HepG2 (cell line): ENCODE data around the gene SEH1L. TPM values are rescaled to one million over a fixed set of nuclear protein-coding genes. Genes with fewer than 3 reads are reported as not detected.

Experiments
- ATF7 ChIP-seq, 2 experiments: fragments of 450-650 bp in 1 of 2; sonication (generic) in 1 of 2; formaldehyde crosslinking in 1 of 2; IDR thresholded peaks; 2 replicates each; pipeline versions ENCODE4 v1.4.0 to v1.6.1; 2016 to 2020; ENCODE audit warnings: antibody characterized with exemption in 1 of 2, mild to moderate bottlenecking in 1 of 2, missing genetic modification reagents in 1 of 2
- E2F1 ChIP-seq: sonication (generic); formaldehyde crosslinking; IDR thresholded peaks from 2 replicates; pipeline ENCODE4 v1.5.0; 2020; ENCODE audit warnings: missing genetic modification reagents
- HES4 ChIP-seq: sonication (generic); formaldehyde crosslinking; IDR thresholded peaks from 2 replicates; pipeline ENCODE4 v1.9.0; 2021; ENCODE audit warnings: mild to moderate bottlenecking, missing genetic modification reagents, borderline replicate concordance
- HMG20B ChIP-seq: conservative IDR thresholded peaks from 2 replicates; pipeline ENCODE4 v1.6.1; 2016; ENCODE audit warnings: missing genetic modification reagents, missing compliant biosample characterization
- KDM5B ChIP-seq: sonication (generic); formaldehyde crosslinking; IDR thresholded peaks from 2 replicates; pipeline ENCODE4 v1.4.0; 2020; ENCODE audit warnings: missing genetic modification reagents, mild to moderate bottlenecking, borderline replicate concordance
- KDM6A ChIP-seq: IDR thresholded peaks from 2 replicates; pipeline ENCODE4 v1.6.1; 2016; ENCODE audit warnings: low read depth
- KLF13 ChIP-seq: sonication (generic); formaldehyde crosslinking; IDR thresholded peaks from 2 replicates; pipeline ENCODE4 v1.4.0; 2020; ENCODE audit warnings: mild to moderate bottlenecking, missing genetic modification reagents
- MYC ChIP-seq: sonication (generic); formaldehyde crosslinking; IDR thresholded peaks from 2 replicates; pipeline ENCODE4 v1.9.0; 2021; ENCODE audit warnings: missing genetic modification reagents, borderline replicate concordance
- NR2F6 ChIP-seq, 2 experiments: IDR thresholded peaks; 2 replicates each; pipeline ENCODE4 v1.6.1; 2016; ENCODE audit warnings: antibody characterized with exemption in 1 of 2, mild to moderate bottlenecking in 1 of 2
- PTBP1 ChIP-seq: fragments of 200-400 bp; formaldehyde crosslinking; IDR thresholded peaks from 2 replicates; pipeline ENCODE4 v1.6.1; 2018; ENCODE audit warnings: low read length, low read depth; ENCODE audit not compliant: poor library complexity, severe bottlenecking
- RAD21 ChIP-seq: fragments of 450-650 bp; formaldehyde crosslinking; IDR thresholded peaks from 2 replicates; pipeline ENCODE4 v1.5.0; 2020; ENCODE audit warnings: mild to moderate bottlenecking
- ZBTB39 ChIP-seq: sonication (generic); formaldehyde crosslinking; IDR thresholded peaks from 2 replicates; pipeline ENCODE4 v1.5.0; 2020; ENCODE audit warnings: missing genetic modification reagents
- ZBTB7A ChIP-seq: sonication (generic); formaldehyde crosslinking; IDR thresholded peaks from 2 replicates; pipeline ENCODE4 v1.8.0; 2022; ENCODE audit warnings: mild to moderate bottlenecking, missing genetic modification reagents
- ZFP36L2 ChIP-seq: sonication (generic); formaldehyde crosslinking; IDR thresholded peaks from 2 replicates; pipeline ENCODE4 v1.4.0; 2020; ENCODE audit warnings: missing genetic modification reagents
- ZKSCAN8 ChIP-seq: IDR thresholded peaks from 2 replicates; pipeline ENCODE4 v1.6.1; 2016; ENCODE audit warnings: borderline replicate concordance, missing genetic modification reagents, missing compliant biosample characterization
- ZMYM2 ChIP-seq: sonication (generic); formaldehyde crosslinking; IDR thresholded peaks from 2 replicates; pipeline ENCODE4 v1.8.0; 2022; ENCODE audit warnings: mild to moderate bottlenecking, missing genetic modification reagents
- ZNF256 ChIP-seq: sonication (generic); formaldehyde crosslinking; conservative IDR thresholded peaks from 2 replicates; pipeline ENCODE4 v1.4.0; 2020; ENCODE audit warnings: missing genetic modification reagents
- ZNF260 ChIP-seq: sonication (generic); formaldehyde crosslinking; IDR thresholded peaks from 2 replicates; pipeline ENCODE4 v1.4.0; 2020; ENCODE audit warnings: missing genetic modification reagents, low read depth, mild to moderate bottlenecking, borderline replicate concordance
- ZNF431 ChIP-seq: sonication (generic); formaldehyde crosslinking; IDR thresholded peaks from 2 replicates; pipeline ENCODE4 v1.9.0; 2022; ENCODE audit warnings: missing genetic modification reagents, low read depth, mild to moderate bottlenecking, borderline replicate concordance
- ZNF501 ChIP-seq: sonication (generic); formaldehyde crosslinking; IDR thresholded peaks from 2 replicates; pipeline ENCODE4 v1.5.1; 2020; ENCODE audit warnings: mild to moderate bottlenecking, moderate library complexity, missing genetic modification reagents
- ZNF589 ChIP-seq: sonication (generic); formaldehyde crosslinking; conservative IDR thresholded peaks from 2 replicates; pipeline ENCODE4 v1.8.0; 2022; ENCODE audit warnings: mild to moderate bottlenecking, moderate library complexity, missing genetic modification reagents
- ZNF703 ChIP-seq: sonication (generic); formaldehyde crosslinking; IDR thresholded peaks from 2 replicates; pipeline ENCODE4 v1.5.1; 2020; ENCODE audit warnings: missing genetic modification reagents, mild to moderate bottlenecking, moderate library complexity, borderline replicate concordance
- ZNF891 ChIP-seq: sonication (generic); formaldehyde crosslinking; IDR thresholded peaks from 2 replicates; pipeline ENCODE4 v1.5.0; 2020; ENCODE audit warnings: mild to moderate bottlenecking, missing genetic modification reagents
- polyA plus RNA-seq, 8 experiments: library from polyadenylated mRNA; depleted of rRNA in 3 of 8; stranded (reverse) in 7 of 8; unstranded in 1 of 8; fragments of >200 nt; fragmentation: Illumina TruSeq in 4 of 8; extraction: Trizol in 4 of 8; gene quantifications; 2 replicates each; pipeline versions ENCODE4 v1.2.1 to v1.2.3, GENCODE V29; 2011 to 2016; ENCODE audit warnings: low read depth in 4 of 8, missing spikeins in 1 of 8, mixed read lengths in 1 of 8; ENCODE audit not compliant: insufficient read depth in 1 of 8
- total RNA-seq, 5 experiments: library from RNA; depleted of rRNA; stranded (reverse); fragments of >200 nt; fragmentation: Illumina TruSeq; extraction: Trizol; gene quantifications; 2 replicates each; pipeline ENCODE4 v1.2.3, GENCODE V29; 2016; ENCODE audit warnings: low read depth in 1 of 5
- TF ChIP-seq, protein P1 (sequence below): sonication (generic); formaldehyde crosslinking; IDR thresholded peaks from 2 replicates; pipeline ENCODE4 v1.5.1; 2020; ENCODE audit warnings: missing genetic modification reagents, mild to moderate bottlenecking, borderline replicate concordance

SEH1L gene
- total and polyA plus RNA-seq, 2 of the 13 experiments (the other 11 are each of a cell fraction or from before 2014, with no cell fraction given) = 59.6 to 63.5 TPM

GRCh38 chr18:12948050-12948804, 416 bp downstream of the SEH1L start (continued):
- TF ChIP-seq KLF13 = 0 out of 2 replicates have a peak, but pooled peaks have one; percentile 65
- TF ChIP-seq ZFP36L2 (CRISPR knock-in tag) = no peak
- TF ChIP-seq NR2F6 (IDR thresholded peaks at IDR 0.05) = no peak
- peak; percentile 48 for TF ChIP-seq NR2F6 (CRISPR knock-in tag; IDR thresholded peaks at IDR 0.05)
- TF ChIP-seq ZNF589 (CRISPR knock-in tag) = peak; percentile 85; the same call in 1 of the 2 replicates
- TF ChIP-seq MYC (CRISPR knock-in tag) = peak; percentile 98
- TF ChIP-seq, protein P1, sequence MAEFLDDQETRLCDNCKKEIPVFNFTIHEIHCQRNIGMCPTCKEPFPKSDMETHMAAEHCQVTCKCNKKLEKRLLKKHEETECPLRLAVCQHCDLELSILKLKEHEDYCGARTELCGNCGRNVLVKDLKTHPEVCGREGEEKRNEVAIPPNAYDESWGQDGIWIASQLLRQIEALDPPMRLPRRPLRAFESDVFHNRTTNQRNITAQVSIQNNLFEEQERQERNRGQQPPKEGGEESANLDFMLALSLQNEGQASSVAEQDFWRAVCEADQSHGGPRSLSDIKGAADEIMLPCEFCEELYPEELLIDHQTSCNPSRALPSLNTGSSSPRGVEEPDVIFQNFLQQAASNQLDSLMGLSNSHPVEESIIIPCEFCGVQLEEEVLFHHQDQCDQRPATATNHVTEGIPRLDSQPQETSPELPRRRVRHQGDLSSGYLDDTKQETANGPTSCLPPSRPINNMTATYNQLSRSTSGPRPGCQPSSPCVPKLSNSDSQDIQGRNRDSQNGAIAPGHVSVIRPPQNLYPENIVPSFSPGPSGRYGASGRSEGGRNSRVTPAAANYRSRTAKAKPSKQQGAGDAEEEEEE (CRISPR knock-in tag) = no peak
- TF ChIP-seq HES4 (CRISPR knock-in tag) = peak; percentile 99
- peak; percentile 91 for TF ChIP-seq E2F1 (CRISPR knock-in tag)
- peak; percentile 96; the same call in 1 of the 2 replicates for TF ChIP-seq KDM5B (CRISPR knock-in tag)
- no peak for TF ChIP-seq HMG20B
- peak; percentile 91 for TF ChIP-seq ZNF501 (CRISPR knock-in tag)
- peak; percentile 97 for TF ChIP-seq ZNF703 (CRISPR knock-in tag)
- no peak; the same call in 1 of the 2 replicates for TF ChIP-seq ZKSCAN8
- no peak for TF ChIP-seq ZNF260
- TF ChIP-seq ZNF891 (CRISPR knock-in tag) = peak; percentile 90
- TF ChIP-seq ZMYM2 (CRISPR knock-in tag) = peak; percentile 59; the same call in 1 of the 2 replicates
- TF ChIP-seq ZNF256 = peak; percentile 75
- no peak for TF ChIP-seq PTBP1
- TF ChIP-seq ZBTB39 = peak; percentile 96
- no peak for TF ChIP-seq ATF7 (IDR thresholded peaks at IDR 0.05)
- TF ChIP-seq ATF7 (CRISPR knock-in tag; IDR thresholded peaks at IDR 0.05) = no peak; the same call in 1 of the 2 replicates
- TF ChIP-seq ZNF431 (CRISPR knock-in tag) = peak; percentile 91
- peak; percentile 17; the same call in 1 of the 2 replicates for TF ChIP-seq RAD21
- peak; percentile 84 for TF ChIP-seq ZBTB7A (CRISPR knock-in tag)
- TF ChIP-seq KDM6A (CRISPR knock-in tag) = 0 out of 2 replicates have a peak, but pooled peaks have one; percentile 37
